Glutamatergic neuron (in vitro differentiated cells): ENCODE results near the gene TMPRSS15. TPM values are rescaled to one million over a fixed set of nuclear protein-coding genes. Genes with fewer than 3 reads are reported as not detected.

Experiments
- DNase-seq: peaks from one replicate; pipeline ENCODE4 v3.0.0; 2022
- H3K27ac Mint-ChIP-seq: one replicate; pipeline ENCODE4 v1.8.0; 2020; ENCODE audit warnings: mild to moderate bottlenecking, mixed read lengths, inconsistent platforms; ENCODE audit not compliant: unreplicated experiment
- H3K27me3 Mint-ChIP-seq: one replicate; pipeline ENCODE4 v1.8.0; 2020; ENCODE audit warnings: mild to moderate bottlenecking, moderate library complexity, mixed read lengths, inconsistent platforms; ENCODE audit not compliant: unreplicated experiment
- H3K36me3 Mint-ChIP-seq: one replicate; pipeline ENCODE4 v1.8.0; 2020; ENCODE audit warnings: mild to moderate bottlenecking, mixed read lengths, inconsistent platforms; ENCODE audit not compliant: unreplicated experiment
- H3K4me1 Mint-ChIP-seq: one replicate; pipeline ENCODE4 v1.8.0; 2020; ENCODE audit warnings: mild to moderate bottlenecking, low read depth, mixed read lengths, inconsistent platforms; ENCODE audit not compliant: unreplicated experiment
- H3K4me3 Mint-ChIP-seq: one replicate; pipeline ENCODE4 v1.8.0; 2020; ENCODE audit warnings: mild to moderate bottlenecking, mixed read lengths, inconsistent platforms; ENCODE audit not compliant: unreplicated experiment
- H3K9me3 Mint-ChIP-seq: one replicate; pipeline ENCODE4 v1.8.0; 2020; ENCODE audit warnings: mild to moderate bottlenecking, moderate library complexity, mixed read lengths, inconsistent platforms; ENCODE audit not compliant: unreplicated experiment
- total RNA-seq: library from RNA; stranded (reverse); fragmentation: NEBNext Ultra II Directional; extraction: Animal tissue kit (Norgen Biotek cat#: 25700); gene quantifications from one replicate; pipeline ENCODE4 v1.2.1, GENCODE V29; 2021; ENCODE audit not compliant: unreplicated experiment
- TF ChIP-seq, protein P1 (sequence below): fragments of 200-600 bp; sonication (generic); IDR thresholded peaks from one replicate; pipeline ENCODE4 v1.5.0; 2021; ENCODE audit not compliant: partially characterized antibody, unreplicated experiment

The TMPRSS15 gene
- total RNA-seq, 1 donor from 2014 or later: not detected

- Mint-ChIP-seq H3K27me3 (no peaks in the 10 kb centered on the region), H3K4me1 (no peaks in the 10 kb centered on the region), H3K36me3 (no peaks in the 10 kb centered on the region), H3K9me3 (no peaks in the 10 kb centered on the region), H3K27ac (no peak overlapping the region), H3K4me3 (no peak overlapping the region)
- DNase-seq: no peak
- TF ChIP-seq, protein P1, sequence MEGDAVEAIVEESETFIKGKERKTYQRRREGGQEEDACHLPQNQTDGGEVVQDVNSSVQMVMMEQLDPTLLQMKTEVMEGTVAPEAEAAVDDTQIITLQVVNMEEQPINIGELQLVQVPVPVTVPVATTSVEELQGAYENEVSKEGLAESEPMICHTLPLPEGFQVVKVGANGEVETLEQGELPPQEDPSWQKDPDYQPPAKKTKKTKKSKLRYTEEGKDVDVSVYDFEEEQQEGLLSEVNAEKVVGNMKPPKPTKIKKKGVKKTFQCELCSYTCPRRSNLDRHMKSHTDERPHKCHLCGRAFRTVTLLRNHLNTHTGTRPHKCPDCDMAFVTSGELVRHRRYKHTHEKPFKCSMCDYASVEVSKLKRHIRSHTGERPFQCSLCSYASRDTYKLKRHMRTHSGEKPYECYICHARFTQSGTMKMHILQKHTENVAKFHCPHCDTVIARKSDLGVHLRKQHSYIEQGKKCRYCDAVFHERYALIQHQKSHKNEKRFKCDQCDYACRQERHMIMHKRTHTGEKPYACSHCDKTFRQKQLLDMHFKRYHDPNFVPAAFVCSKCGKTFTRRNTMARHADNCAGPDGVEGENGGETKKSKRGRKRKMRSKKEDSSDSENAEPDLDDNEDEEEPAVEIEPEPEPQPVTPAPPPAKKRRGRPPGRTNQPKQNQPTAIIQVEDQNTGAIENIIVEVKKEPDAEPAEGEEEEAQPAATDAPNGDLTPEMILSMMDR: no peak
Measured at GRCh38 chr21:18373606-18374005, 30.0 kb downstream of the TMPRSS15 start.

DNA sequence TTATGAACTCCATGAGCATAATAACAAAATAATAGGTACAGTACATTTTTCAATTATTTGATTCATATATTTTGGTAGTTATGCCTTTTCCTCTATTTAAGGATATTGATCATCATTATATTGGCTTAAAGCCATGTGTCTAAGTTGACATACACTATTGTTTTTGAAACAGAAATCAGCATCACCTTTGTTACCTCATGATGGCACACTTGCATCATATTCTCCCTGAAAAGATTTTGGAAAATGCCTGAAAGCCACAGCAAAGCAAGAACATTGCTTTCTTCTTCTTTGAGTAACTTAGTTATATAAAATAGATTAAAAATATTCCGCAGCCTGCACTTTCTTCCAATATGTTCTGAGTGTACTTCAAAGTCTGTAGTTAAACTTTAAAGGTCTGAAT is 33.3 kb downstream of the TMPRSS15 start:
- H3K4me3 Mint-ChIP-seq: no peak overlapping the region
- H3K4me1 Mint-ChIP-seq: no peaks in the 10 kb centered on the region
- no peak overlapping the region for H3K27ac Mint-ChIP-seq
- DNase-seq: no peak
- H3K27me3 Mint-ChIP-seq: no peaks in the 10 kb centered on the region
- H3K36me3 Mint-ChIP-seq: no peaks in the 10 kb centered on the region
- TF ChIP-seq, protein P1: no peak
- H3K9me3 Mint-ChIP-seq: no peaks in the 10 kb centered on the region

- Mint-ChIP-seq H3K4me3 (no peak overlapping the region), H3K36me3 (no peaks in the 10 kb centered on the region), H3K9me3 (no peaks in the 10 kb centered on the region)
Measured at GRCh38 chr21:18369115-18369514, 34.5 kb downstream of the TMPRSS15 start.

DNA sequence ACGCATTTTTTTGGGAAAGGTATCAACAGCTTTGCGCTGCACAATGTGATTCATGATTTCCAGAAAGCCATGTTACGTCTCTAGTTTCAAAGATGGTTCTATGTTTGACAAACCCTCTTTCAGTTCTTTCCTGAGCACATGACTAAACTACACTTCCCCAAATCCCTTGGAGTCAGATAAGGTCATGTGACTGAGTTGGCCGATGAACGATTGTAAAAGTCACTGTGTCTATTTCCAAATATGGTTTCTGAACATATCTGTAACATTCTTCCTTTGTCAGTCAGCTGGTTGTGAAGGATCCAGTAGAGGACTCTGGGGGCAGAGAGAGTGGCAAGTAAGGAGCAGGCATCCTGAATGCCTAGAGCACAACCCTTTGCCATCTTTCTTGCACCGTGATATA is 35.4 kb downstream of the TMPRSS15 start:
- no peaks in the 10 kb centered on the region for H3K9me3 Mint-ChIP-seq
- H3K4me3 Mint-ChIP-seq: no peak overlapping the region
- TF ChIP-seq, protein P1: no peak
- no peaks in the 10 kb centered on the region for H3K4me1 Mint-ChIP-seq
- no peak for DNase-seq
- no peaks in the 10 kb centered on the region for H3K27me3 Mint-ChIP-seq
- H3K27ac Mint-ChIP-seq: no peak overlapping the region
- H3K36me3 Mint-ChIP-seq: no peaks in the 10 kb centered on the region

More at GRCh38 chr21:18369115-18369514, 34.5 kb downstream of the TMPRSS15 start:
- TF ChIP-seq, protein P1: peak; percentile 56
- Mint-ChIP-seq H3K4me1 (no peaks in the 10 kb centered on the region), H3K27ac (no peak overlapping the region), H3K27me3 (no peaks in the 10 kb centered on the region)
- DNase-seq: no peak

GRCh38 chr21:18356801-18357200 is 46.8 kb downstream of the TMPRSS15 start:
- Mint-ChIP-seq H3K4me1 (no peaks in the 10 kb centered on the region), H3K36me3 (peaks cover 4% of the 10 kb centered on the region), H3K4me3 (no peak overlapping the region), H3K27me3 (no peaks in the 10 kb centered on the region), H3K9me3 (no peaks in the 10 kb centered on the region), H3K27ac (no peak overlapping the region)
- DNase-seq: no peak
- TF ChIP-seq, protein P1: no peak
